CD4-positive, alpha-beta T cell treated with Interleukin-1 beta for 1 hour (primary cell): Measurements from ENCODE around the gene OTOP3.

Experiments
- DNase-seq, 2 donors: peaks; one replicate each; pipeline ENCODE4 v3.0.0-alpha.2; 2020 to 2022

Gene OTOP3

DNA sequence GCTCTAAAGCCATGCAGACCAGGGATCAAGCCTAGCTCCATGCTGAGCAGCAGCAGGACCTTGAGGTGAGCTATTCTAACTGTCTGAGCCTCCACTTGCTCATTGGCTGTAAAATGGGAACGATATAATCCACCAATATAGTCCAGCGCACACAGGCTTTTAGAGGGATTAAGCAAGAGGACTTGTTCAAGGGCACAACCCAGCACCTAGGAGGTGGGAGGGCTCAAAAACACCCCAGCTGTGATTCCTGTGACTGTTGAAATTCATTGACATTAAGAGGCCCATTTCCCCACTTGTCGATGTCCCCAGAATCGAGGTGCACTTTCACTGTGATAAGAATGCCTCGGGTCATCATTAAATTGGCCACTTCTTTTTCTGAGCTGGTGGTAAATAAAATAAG is 16.8 kb upstream of the OTOP3 start:
- DNase-seq = no peak

DNA sequence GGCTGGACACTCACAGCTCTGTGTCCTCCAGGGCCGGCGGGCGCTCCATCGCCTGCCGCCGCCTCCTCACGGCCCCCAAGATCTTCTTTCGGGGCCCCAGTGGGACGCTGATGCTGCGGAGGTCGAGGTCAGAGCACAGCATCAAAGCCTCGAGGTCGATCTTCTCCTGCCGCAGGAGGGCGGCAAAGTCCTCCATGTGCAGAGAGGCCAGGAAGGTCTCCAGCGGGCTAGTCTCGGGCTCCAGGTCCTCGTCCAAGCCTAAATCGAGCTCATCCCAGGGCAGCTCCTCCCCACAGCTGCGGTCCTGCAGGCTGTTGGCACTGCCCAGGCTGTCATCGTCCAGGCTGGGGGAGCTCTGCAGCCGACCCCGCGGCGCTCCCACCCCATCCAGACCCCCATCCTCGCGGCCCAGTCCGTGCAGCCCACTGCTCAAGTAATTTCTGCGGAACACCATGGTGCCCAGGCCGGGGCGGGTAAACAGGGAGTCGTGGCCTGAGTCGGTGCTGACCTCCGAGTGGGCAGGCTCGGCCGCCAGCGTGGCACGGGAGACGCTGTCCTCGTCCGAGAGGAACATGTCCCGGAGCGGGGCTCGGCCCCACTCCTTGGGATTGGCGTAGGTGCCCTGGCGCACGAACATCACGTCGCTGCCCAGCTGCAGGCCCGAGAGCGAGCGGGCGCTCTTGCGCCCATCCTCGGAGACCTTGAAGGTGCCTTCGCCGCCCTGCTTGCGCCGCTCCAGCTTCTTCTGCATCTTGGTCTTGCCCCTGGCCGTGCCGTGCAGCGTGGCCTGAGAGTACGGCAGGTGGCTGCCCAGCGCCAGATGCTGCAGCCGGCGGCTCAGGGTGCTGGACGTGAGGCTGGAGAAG is 16.0 kb upstream of the OTOP3 start:
- DNase-seq = no peak

- no peak for DNase-seq
These were observed 15.4 kb upstream of the OTOP3 start for GRCh38 chr17:74920306-74920620.

DNA sequence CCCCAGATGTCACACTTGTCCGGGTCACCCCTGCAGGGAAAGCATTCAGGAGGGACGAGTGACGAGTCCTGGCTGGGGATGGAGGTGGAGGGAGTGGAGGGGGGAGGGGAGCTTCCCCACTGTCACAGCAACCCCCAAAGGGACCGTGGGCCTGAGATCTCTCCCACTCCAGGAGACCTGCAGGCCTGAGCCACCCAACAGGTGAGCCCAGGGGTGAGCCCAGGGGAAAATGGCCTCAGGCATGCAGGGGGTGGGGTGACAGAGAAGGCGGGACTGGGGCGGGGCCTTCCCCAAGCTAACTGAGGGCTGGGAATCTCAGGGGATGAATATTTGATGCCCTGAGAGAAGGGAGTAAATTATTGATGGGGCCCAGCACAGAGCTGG is 15.1 kb upstream of the OTOP3 start:
- DNase-seq = no peak

GRCh38 chr17:74921026-74921681 is 14.5 kb upstream of the OTOP3 start:
- DNase-seq = no peak

- no peak for DNase-seq
These were observed 13.9 kb upstream of the OTOP3 start for GRCh38 chr17:74921769-74922168.

DNA sequence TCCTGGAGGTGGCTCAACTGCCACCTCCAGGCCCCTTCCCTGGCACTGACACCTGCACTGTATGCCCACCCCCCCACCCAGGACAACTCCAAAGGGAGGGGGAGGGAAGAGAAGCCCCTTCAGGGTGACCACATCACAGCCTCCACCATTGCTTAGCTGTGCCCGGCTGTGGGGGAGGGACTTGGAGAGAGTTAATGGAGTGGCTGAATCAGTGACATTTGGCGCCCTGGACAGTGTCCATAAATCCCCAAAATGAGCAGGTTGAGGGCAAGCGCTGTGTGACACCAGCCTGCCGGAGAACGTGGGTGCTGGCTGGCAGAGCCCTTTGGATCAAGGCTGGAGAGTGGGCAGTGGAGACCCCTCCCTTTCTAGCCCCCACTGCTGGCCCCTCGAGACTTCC is 13.5 kb upstream of the OTOP3 start:
- no peak for DNase-seq

DNA sequence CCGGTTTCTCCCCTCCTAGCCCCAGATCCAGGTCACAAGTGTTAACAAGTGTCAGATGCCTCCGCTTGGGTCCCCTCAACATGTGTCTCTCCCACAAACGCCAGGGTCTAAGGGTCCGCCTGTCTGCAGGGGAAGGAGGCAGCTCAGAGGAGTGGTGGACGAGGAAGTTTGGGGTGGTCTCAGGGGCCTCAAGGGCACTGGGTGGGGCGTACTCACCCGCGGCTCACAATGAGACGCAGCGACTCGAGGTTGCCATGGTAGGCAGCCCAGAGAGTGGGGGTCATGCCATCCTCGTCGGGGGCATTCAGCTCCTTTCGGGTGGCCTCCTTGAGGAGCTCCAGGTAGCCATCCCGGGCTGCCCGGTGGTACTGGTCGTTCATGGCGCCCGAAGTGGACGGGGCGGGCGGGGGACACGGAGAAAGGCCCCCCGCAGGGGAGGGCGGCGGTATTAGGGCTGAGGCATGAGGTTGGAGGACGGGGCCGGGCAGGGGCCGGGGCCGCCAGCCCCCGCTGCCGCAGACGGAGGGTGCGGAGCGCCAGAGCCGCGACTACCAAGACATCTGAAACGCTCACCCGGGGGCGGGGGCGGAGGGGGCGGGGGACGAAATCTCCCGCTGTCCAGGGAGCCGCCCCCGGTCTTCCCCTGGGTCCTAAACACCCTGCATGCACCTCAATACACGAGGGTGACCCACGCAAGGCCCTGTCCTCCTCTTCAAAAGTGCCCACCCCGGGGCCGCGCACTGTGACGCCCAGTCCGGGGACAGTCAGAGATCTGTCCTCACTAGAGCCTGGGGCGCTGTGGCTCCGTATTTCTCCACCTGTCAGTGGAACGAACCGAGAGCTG is 12.8 kb upstream of the OTOP3 start, which contains the start of gene USH1G:
USH1G (minus strand) TSS at position 562 of the 844 bp plus-strand sequence; CDS start at position 380, 182 bp downstream.
- DNase-seq = peak in 1 of 2 donors; percentile 4

- peak; percentile 68 to 69 for DNase-seq
These were observed 12.0 kb upstream of the OTOP3 start for GRCh38 chr17:74923538-74924249.

GRCh38 chr17:74924250-74924948 is 11.3 kb upstream of the OTOP3 start, which contains the start of gene OTOP2:
Gene OTOP2, plus strand, starts transcription at chr17:74924273. Its CDS starts 360 bp downstream, at chr17:74924633.
- DNase-seq = peak in 1 of 2 donors; percentile 43

DNA sequence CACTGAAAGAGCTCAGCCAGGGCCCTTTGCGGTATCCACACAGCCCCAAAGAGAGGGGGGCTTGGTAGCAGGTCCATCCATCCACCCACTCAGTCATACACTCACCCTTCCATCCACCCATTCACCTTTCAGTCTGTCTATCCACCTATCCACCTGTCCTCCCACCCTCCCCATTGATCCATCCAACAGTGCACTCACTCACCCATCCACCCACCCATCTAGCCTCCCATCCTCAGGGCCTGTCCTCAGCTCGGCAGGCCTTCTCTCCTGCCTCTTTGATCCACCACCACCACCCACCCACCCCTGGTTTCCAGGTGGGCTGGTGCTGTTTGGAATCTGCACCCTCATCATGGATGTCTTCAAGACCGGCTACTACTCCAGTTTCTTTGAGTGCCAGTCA is 10.5 kb upstream of the OTOP3 start:
- no peak for DNase-seq

DNA sequence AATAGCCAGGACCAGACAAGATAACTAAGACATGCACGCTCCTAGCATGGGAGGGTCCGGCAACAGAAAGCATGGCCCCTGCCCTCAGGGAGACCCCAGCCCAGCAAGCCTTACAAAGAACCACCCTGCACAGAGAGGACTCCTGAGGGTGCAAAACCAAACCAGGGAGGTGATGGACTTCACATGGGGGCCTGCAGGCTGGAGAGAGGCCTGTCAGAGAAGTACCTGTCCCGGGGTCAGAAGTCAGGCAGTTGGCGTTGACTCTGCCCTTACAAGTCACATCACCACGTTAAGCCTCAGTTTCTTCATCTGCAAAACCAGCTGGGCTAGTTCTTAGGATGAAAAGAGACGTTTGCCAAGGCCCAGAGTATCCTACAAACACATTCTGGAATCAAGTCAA is 6.9 kb upstream of the OTOP3 start:
- DNase-seq = no peak

- DNase-seq = no peak
These were observed 5.1 kb upstream of the OTOP3 start for GRCh38 chr17:74930535-74931036.

DNA sequence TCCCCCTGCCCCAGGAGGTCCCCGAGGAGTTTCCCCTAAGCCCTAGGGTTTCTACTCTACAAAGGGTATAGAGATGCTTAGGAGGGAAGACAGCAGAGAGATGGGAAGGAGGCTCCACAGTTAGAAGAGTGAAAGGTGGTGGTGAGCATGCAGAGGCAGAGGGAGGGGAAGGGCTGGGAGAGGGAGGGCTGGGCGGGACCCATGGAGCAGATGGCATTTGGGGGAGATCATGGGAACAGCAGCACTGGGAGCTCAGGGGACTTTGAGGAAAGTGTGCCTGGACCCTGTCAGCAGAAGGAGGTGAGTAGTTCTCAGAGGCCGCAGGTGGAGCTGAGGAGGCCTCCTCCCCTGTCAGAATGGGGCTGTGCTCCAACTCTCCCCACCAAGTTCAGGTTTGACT is 650 bp upstream of the OTOP3 start:
- DNase-seq = no peak

DNA sequence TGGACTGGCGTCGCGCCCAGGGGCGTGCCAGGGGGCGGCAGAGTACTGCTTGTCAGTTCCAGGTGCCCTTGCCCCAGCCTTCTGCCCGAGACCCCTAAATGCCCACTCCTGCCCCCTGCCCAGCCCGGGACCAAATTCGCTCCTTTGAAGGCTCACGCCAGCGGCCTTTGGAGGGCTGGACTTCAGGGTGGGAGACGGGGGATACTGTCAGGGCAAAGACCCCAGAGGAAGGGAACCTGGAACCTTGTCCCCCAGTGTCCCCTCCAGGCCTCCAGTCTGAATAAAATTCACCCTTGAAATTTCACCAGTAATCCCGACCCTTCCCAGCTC is 737 bp downstream of the OTOP3 start:
- DNase-seq = no peak

DNA sequence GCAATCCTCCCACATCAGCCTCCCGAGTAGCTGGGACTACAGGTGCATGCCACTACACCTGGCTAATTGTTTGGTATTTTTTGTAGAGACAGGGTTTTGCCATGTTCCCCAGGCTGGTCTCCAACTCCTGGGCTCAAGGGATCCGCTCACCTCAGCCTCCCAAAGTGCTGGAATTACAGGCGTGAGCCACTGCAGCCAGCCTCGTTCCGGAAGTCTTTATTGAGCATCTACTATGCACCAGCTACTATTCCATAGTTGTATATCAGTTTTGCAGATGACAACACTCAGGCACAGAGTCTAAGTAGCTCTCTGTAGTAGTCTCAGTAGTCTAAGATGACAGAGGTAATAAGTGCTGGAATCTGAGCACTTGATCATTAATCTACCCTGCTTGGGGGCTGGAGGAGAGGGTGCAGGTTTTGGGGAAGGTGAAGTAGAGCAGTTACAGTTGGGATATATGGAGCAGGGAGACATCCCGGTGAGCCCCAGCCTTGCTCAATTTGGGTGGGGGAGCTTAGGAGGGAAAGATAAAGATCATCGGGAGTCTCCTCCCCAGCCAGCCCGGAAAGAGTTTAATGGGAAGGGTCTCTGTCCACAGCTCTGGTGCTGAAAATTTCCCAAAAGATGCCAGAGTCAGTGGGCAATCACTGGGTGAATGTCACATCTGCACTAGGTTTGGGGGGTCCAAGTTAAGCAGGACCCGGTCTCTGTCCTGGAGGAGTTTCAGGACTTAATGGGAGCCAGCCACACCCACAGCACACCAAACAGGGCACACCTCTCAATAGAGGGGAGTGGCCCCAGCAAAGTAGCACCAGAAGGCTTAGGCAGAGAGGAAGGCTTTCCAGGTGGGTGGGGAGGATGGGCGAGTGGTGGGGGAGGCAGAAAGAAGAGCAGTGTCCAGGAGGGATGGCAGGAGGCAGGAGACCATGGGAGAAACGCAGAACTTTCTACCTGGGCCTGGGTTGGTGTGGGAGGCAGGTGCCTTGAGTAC is 1.7 kb downstream of the OTOP3 start:
- no peak for DNase-seq

DNA sequence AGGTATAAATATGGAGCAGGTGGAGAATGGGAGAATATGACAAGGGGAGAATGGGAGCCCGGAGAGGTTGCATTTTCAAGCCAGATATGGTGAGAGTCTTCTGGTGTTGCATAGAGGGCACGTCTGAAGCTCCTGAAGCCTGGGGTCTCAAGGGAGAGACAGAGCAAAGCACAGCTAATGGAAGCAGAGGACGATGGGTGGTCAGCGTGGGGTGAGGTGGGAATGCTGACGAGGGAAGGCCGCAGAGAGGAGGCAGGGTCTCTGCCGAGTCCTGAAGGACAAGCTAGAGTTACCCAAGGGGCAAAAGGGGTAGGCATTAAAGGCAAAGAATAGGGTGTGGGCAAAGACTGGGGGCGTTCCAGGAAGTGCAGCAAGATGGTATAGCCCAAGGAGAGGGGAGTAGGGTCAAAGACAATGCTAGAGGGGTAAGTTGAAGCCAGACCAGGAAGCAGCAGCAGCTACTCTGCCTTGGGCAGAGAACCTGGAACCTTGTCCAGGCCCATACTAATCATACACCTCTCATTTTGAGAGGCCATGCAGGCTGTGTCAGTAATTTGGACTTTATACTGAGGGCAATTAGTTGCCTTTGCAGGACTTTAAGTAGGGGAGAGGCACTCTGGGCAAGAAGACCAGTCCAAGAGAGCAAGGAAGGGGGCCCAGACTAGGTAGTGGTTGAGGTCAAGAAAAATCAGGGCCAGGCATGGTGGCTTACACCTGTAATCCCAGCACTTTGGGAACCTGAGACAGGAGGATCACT is 2.7 kb downstream of the OTOP3 start:
- DNase-seq = no peak

DNA sequence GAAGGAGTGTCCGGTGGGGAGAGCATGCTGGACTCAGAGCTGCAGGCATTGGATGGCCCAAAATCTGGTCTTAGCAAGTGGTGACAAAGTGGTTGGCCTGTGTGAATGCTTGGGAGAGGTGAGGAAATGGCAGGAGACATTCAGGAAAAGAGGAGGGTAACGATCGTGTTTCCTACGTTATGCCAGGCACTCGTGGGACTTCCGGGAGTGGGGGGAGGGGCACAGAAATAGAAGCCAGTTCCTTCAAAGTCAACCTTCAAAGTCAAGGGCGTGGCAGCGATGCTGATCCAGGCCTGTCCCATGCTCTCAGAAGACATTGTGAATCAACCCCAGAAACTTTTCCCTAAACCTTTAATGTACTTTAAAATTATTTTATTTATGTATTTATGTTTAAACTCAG is 3.8 kb downstream of the OTOP3 start:
- DNase-seq = no peak

DNA sequence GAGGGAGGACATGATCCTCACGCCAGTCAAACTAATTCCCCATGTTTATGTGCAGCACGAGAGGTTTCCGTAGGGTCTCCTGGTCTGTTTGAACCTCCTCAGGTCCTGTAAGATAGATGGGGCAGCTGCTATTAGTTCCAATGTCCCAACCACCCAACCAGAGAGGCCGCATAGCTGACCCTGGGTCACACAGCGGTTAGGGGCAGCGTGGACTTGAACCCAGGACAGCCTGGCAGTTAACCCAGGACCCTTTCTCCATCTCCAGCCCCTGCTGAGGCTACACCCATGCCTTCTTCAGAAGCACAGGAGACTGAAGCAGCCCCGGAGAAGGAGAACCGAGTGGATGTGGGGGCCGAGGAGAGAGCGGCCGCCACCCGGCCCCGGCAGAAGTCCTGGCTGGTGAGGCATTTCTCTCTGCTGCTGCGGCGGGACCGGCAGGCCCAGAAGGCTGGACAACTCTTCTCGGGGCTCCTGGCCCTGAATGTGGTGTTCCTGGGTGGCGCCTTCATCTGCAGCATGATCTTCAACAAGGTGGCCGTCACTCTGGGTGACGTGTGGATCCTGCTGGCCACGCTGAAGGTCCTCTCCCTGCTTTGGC is 5.5 kb downstream of the OTOP3 start:
- DNase-seq = no peak
